Transverse colon (tissue), 3 donors: ENCODE measurements around the gene TLDC2.

Experiments used
- EP300 ChIP-seq: sonication (generic); formaldehyde crosslinking; IDR thresholded peaks from one replicate; pipeline ENCODE4 v1.6.1; 2017; ENCODE audit warnings: antibody characterized with exemption, low read depth
- POLR2A ChIP-seq: fragments of 450-650 bp; IDR thresholded peaks from one replicate; pipeline ENCODE4 v1.6.1; 2016; ENCODE audit warnings: antibody characterized with exemption, mild to moderate bottlenecking, moderate library complexity
- POLR2AphosphoS5 ChIP-seq, 3 donors: sonication (generic); formaldehyde crosslinking; IDR thresholded peaks; one replicate each; pipeline ENCODE4 v1.6.1; 2016; ENCODE audit warnings: antibody characterized with exemption in 3 of 3

GRCh38 chr20:36895036-36895435 lies 19.1 kb downstream of the TLDC2 start:
- no peak for TF ChIP-seq POLR2AphosphoS5 (IDR thresholded peaks at IDR 0.05)
- TF ChIP-seq EP300: no peak
- no peak for TF ChIP-seq POLR2A
